ENCODE data around the gene GOLGA1. TPM values are rescaled to one million over a fixed set of nuclear protein-coding genes. Genes with fewer than 3 reads are reported as not detected.

GOLGA1 gene
- total and polyA plus RNA-seq, 9 of the 15 experiments (the other 6 are each of a cell fraction or from before 2014, with no cell fraction given): 2.9 to 15.9 (median 8.5) TPM

DNA sequence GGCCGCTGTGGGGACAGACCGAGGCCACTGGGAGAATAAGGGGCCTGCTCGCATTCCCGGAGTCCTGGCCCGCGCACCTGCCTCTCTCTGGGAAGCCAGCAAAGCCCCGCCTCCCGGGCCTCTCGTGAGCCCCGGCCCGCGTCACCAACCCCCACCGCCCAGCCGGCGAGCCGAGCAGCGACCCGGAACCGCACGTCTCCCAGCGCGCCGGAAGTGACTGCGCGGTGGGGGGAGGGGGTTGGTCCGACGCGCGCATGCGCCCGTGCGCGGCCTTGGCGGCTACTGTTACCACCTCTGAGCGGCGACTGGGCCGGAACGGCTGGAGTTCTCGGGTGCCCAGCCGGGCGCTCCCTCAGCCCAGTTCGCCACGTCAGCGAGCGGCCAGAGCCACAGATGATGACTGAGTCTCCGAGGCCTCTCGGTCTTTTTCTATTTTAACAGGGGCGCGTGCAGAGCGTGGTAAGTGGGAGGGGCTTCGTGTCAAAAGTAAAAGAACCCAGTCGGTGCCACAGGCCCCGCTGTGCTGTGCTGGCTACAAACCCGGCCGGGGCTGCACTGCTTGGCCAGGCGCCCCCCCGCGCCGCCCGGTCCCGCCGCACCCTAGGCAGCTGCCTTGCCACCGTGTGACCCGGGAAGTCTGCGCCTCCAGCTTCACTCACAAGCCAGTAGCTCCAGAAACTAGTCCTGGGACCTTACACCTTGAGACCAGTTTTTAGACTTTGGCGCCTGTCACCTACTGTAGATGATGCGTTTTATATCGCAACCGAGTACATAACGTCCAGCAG lies at the start of gene GOLGA1 (continued):
- peak; percentile 71; the same call in 1 of the 2 replicates for TF ChIP-seq JUN (IDR thresholded peaks at IDR 0.05; ENCODE audit: borderline replicate concordance, low read depth, low read length)
- no peak for TF ChIP-seq JUN (CRISPR knock-in tag; IDR thresholded peaks at IDR 0.05; ENCODE audit: borderline replicate concordance)
- no peak for TF ChIP-seq ZNF584 (CRISPR knock-in tag; IDR thresholded peaks at IDR 0.05; ENCODE audit: low read depth)
- TF ChIP-seq, protein P1, sequence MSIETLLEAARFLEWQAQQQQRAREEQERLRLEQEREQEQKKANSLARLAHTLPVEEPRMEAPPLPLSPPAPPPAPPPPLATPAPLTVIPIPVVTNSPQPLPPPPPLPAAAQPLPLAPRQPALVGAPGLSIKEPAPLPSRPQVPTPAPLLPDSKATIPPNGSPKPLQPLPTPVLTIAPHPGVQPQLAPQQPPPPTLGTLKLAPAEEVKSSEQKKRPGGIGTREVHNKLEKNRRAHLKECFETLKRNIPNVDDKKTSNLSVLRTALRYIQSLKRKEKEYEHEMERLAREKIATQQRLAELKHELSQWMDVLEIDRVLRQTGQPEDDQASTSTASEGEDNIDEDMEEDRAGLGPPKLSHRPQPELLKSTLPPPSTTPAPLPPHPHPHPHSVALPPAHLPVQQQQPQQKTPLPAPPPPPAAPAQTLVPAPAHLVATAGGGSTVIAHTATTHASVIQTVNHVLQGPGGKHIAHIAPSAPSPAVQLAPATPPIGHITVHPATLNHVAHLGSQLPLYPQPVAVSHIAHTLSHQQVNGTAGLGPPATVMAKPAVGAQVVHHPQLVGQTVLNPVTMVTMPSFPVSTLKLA (conservative IDR thresholded peaks at IDR 0.05): peak; percentile 79 to 93
- no peak for TF ChIP-seq POLR3G (IDR thresholded peaks at IDR 0.05; ENCODE audit: extremely low read depth, insufficient read length, insufficient replicate concordance)
- TF ChIP-seq, protein P2, sequence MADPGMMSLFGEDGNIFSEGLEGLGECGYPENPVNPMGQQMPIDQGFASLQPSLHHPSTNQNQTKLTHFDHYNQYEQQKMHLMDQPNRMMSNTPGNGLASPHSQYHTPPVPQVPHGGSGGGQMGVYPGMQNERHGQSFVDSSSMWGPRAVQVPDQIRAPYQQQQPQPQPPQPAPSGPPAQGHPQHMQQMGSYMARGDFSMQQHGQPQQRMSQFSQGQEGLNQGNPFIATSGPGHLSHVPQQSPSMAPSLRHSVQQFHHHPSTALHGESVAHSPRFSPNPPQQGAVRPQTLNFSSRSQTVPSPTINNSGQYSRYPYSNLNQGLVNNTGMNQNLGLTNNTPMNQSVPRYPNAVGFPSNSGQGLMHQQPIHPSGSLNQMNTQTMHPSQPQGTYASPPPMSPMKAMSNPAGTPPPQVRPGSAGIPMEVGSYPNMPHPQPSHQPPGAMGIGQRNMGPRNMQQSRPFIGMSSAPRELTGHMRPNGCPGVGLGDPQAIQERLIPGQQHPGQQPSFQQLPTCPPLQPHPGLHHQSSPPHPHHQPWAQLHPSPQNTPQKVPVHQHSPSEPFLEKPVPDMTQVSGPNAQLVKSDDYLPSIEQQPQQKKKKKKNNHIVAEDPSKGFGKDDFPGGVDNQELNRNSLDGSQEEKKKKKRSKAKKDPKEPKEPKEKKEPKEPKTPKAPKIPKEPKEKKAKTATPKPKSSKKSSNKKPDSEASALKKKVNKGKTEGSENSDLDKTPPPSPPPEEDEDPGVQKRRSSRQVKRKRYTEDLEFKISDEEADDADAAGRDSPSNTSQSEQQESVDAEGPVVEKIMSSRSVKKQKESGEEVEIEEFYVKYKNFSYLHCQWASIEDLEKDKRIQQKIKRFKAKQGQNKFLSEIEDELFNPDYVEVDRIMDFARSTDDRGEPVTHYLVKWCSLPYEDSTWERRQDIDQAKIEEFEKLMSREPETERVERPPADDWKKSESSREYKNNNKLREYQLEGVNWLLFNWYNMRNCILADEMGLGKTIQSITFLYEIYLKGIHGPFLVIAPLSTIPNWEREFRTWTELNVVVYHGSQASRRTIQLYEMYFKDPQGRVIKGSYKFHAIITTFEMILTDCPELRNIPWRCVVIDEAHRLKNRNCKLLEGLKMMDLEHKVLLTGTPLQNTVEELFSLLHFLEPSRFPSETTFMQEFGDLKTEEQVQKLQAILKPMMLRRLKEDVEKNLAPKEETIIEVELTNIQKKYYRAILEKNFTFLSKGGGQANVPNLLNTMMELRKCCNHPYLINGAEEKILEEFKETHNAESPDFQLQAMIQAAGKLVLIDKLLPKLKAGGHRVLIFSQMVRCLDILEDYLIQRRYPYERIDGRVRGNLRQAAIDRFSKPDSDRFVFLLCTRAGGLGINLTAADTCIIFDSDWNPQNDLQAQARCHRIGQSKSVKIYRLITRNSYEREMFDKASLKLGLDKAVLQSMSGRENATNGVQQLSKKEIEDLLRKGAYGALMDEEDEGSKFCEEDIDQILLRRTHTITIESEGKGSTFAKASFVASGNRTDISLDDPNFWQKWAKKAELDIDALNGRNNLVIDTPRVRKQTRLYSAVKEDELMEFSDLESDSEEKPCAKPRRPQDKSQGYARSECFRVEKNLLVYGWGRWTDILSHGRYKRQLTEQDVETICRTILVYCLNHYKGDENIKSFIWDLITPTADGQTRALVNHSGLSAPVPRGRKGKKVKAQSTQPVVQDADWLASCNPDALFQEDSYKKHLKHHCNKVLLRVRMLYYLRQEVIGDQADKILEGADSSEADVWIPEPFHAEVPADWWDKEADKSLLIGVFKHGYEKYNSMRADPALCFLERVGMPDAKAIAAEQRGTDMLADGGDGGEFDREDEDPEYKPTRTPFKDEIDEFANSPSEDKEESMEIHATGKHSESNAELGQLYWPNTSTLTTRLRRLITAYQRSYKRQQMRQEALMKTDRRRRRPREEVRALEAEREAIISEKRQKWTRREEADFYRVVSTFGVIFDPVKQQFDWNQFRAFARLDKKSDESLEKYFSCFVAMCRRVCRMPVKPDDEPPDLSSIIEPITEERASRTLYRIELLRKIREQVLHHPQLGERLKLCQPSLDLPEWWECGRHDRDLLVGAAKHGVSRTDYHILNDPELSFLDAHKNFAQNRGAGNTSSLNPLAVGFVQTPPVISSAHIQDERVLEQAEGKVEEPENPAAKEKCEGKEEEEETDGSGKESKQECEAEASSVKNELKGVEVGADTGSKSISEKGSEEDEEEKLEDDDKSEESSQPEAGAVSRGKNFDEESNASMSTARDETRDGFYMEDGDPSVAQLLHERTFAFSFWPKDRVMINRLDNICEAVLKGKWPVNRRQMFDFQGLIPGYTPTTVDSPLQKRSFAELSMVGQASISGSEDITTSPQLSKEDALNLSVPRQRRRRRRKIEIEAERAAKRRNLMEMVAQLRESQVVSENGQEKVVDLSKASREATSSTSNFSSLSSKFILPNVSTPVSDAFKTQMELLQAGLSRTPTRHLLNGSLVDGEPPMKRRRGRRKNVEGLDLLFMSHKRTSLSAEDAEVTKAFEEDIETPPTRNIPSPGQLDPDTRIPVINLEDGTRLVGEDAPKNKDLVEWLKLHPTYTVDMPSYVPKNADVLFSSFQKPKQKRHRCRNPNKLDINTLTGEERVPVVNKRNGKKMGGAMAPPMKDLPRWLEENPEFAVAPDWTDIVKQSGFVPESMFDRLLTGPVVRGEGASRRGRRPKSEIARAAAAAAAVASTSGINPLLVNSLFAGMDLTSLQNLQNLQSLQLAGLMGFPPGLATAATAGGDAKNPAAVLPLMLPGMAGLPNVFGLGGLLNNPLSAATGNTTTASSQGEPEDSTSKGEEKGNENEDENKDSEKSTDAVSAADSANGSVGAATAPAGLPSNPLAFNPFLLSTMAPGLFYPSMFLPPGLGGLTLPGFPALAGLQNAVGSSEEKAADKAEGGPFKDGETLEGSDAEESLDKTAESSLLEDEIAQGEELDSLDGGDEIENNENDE (IDR thresholded peaks at IDR 0.05; ENCODE audit: low read depth, low read length): no peak
- TF ChIP-seq SIX5 (IDR thresholded peaks at IDR 0.05; ENCODE audit: borderline replicate concordance in 1 of 2, insufficient read depth in 1 of 2, low read depth in 1 of 2, low read length in 2 of 2): peak; percentile 32 to 45; a peak in 2 of 4 replicates
- TF ChIP-seq HSF4 (CRISPR knock-in tag; IDR thresholded peaks at IDR 0.05; ENCODE audit: borderline replicate concordance): no peak
- TF ChIP-seq, protein P3, sequence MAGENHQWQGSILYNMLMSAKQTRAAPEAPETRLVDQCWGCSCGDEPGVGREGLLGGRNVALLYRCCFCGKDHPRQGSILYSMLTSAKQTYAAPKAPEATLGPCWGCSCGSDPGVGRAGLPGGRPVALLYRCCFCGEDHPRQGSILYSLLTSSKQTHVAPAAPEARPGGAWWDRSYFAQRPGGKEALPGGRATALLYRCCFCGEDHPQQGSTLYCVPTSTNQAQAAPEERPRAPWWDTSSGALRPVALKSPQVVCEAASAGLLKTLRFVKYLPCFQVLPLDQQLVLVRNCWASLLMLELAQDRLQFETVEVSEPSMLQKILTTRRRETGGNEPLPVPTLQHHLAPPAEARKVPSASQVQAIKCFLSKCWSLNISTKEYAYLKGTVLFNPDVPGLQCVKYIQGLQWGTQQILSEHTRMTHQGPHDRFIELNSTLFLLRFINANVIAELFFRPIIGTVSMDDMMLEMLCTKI (IDR thresholded peaks at IDR 0.05; ENCODE audit: partially characterized antibody): no peak
